Tibial nerve (tissue), 4 donors: ENCODE data around the gene PRR30.

Experiments
- EP300 ChIP-seq, 2 donors: sonication (generic); formaldehyde crosslinking; IDR thresholded peaks; one replicate each; pipeline ENCODE4 v1.6.1; 2017; ENCODE audit warnings: antibody characterized with exemption in 2 of 2, mild to moderate bottlenecking in 1 of 2
- POLR2A ChIP-seq, 2 donors: fragments of 450-650 bp; IDR thresholded peaks; one replicate each; pipeline ENCODE4 v1.6.1; 2017; ENCODE audit warnings: antibody characterized with exemption in 2 of 2, mild to moderate bottlenecking in 2 of 2, moderate library complexity in 2 of 2
- TF ChIP-seq, protein P1 (sequence below), 5 experiments: fragments of 200-600 bp in 3 of 5; fragments of 450-650 bp in 2 of 5; sonication (generic) in 3 of 5; IDR thresholded peaks; one replicate each; pipeline ENCODE4 v1.5.1; 2016 to 2019; ENCODE audit warnings: antibody characterized with exemption in 5 of 5, mild to moderate bottlenecking in 3 of 5, moderate library complexity in 2 of 5

DNA sequence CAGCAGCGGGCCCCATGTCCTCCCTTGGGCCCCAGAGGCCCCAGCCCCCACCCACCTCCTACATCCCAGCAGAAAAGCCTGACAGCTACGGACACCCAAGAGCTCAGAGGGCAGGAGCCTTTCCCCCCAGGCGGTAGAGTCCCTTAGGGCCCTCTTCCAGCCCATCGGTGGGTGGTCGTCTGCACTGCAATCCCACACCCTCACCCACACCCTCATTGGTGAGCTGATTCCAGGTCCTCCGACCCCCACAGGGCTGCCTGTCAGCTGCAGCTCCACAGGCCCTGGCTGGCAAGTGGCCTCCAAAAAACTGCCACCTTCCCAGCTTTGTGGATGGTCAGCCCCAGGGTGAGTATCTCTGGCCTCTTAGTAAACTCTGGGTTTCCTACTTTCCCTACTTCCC, 20.1 kb upstream of the PRR30 start:
- no peak for TF ChIP-seq POLR2A (IDR thresholded peaks at IDR 0.05)
- TF ChIP-seq, protein P1, sequence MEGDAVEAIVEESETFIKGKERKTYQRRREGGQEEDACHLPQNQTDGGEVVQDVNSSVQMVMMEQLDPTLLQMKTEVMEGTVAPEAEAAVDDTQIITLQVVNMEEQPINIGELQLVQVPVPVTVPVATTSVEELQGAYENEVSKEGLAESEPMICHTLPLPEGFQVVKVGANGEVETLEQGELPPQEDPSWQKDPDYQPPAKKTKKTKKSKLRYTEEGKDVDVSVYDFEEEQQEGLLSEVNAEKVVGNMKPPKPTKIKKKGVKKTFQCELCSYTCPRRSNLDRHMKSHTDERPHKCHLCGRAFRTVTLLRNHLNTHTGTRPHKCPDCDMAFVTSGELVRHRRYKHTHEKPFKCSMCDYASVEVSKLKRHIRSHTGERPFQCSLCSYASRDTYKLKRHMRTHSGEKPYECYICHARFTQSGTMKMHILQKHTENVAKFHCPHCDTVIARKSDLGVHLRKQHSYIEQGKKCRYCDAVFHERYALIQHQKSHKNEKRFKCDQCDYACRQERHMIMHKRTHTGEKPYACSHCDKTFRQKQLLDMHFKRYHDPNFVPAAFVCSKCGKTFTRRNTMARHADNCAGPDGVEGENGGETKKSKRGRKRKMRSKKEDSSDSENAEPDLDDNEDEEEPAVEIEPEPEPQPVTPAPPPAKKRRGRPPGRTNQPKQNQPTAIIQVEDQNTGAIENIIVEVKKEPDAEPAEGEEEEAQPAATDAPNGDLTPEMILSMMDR (IDR thresholded peaks at IDR 0.05) = no peak
- no peak for TF ChIP-seq EP300 (IDR thresholded peaks at IDR 0.05)
